ENCODE data around the gene MCF2L2.

- TF ChIP-seq ELF4 (IDR thresholded peaks at IDR 0.05) (no peak), SUZ12 (IDR thresholded peaks at IDR 0.05) (no peak), FOXM1 (IDR thresholded peaks at IDR 0.05; ENCODE audit: borderline replicate concordance) (no peak), ZNF384 (IDR thresholded peaks at IDR 0.05) (no peak), NFRKB (IDR thresholded peaks at IDR 0.05) (no peak), BHLHE40 (IDR thresholded peaks at IDR 0.05; ENCODE audit: borderline replicate concordance) (no peak), SP1 (IDR thresholded peaks at IDR 0.05) (no peak)
Measured at GRCh38 chr3:183299976-183300375, 128.4 kb downstream of the MCF2L2 start.

Data from HEK293T (cell line).